A549 (cell line): Measurements from ENCODE around the gene GDF9. TPM values are rescaled to one million over a fixed set of nuclear protein-coding genes. Genes with fewer than 3 reads are reported as not detected.

Source experiments
- BCL3 ChIP-seq: fragments of >200 bp; sonication (Bioruptor Twin); formaldehyde crosslinking; IDR thresholded peaks from 3 replicates; pipeline ENCODE4 v1.6.1; 2016
- CHD4 ChIP-seq: fragments of 200-600 bp; sonication (generic); IDR thresholded peaks from 2 replicates; pipeline ENCODE4 v1.6.1; 2016; ENCODE audit warnings: antibody characterized with exemption, mild to moderate bottlenecking, borderline replicate concordance
- EHF ChIP-seq: fragments of 250-450 bp; sonication (Bioruptor Pico); IDR thresholded peaks from 2 replicates; pipeline ENCODE4 v1.5.0; 2020; ENCODE audit warnings: mild to moderate bottlenecking
- EHMT2 ChIP-seq: fragments of 200-600 bp; sonication (generic); IDR thresholded peaks from 2 replicates; pipeline ENCODE4 v1.6.1; 2016; ENCODE audit warnings: antibody characterized with exemption, low read depth, mild to moderate bottlenecking, moderate library complexity
- ELK1 ChIP-seq: fragments of 150-350 bp; IDR thresholded peaks from 2 replicates; pipeline ENCODE4 v1.6.1; 2014; ENCODE audit warnings: low read depth, mild to moderate bottlenecking, low read length
- EP300 ChIP-seq, 2 experiments: fragments of >200 bp; sonication (Bioruptor Twin); formaldehyde crosslinking; IDR thresholded peaks; 2 replicates in 1 of 2; 3 replicates in 1 of 2; pipeline ENCODE4 v1.6.1; 2016 to 2017
- ESRRA ChIP-seq: fragments of 150-350 bp; IDR thresholded peaks from 2 replicates; pipeline ENCODE4 v1.6.1; 2014; ENCODE audit warnings: mild to moderate bottlenecking, low read length, borderline replicate concordance
- HOXA7 ChIP-seq: fragments of 250-450 bp; sonication (Bioruptor Pico); IDR thresholded peaks from 2 replicates; pipeline ENCODE4 v1.5.0; 2020; ENCODE audit warnings: mild to moderate bottlenecking, moderate library complexity
- HOXB5 ChIP-seq: fragments of 250-450 bp; sonication (Bioruptor Pico); IDR thresholded peaks from 2 replicates; pipeline ENCODE4 v1.5.0; 2020; ENCODE audit warnings: mild to moderate bottlenecking, moderate library complexity
- KDM1A ChIP-seq: fragments of 200-600 bp; sonication (generic); IDR thresholded peaks from 2 replicates; pipeline ENCODE4 v1.6.1; 2016; ENCODE audit warnings: low read depth, mild to moderate bottlenecking
- MAFK ChIP-seq: fragments of 450-650 bp; IDR thresholded peaks from 2 replicates; pipeline ENCODE4 v1.6.1; 2014; ENCODE audit not compliant: partially characterized antibody
- NFE2L2 ChIP-seq: fragments of 150-350 bp; conservative IDR thresholded peaks from 2 replicates; pipeline ENCODE4 v1.6.1; 2014; ENCODE audit warnings: low read length
- NR3C1 ChIP-seq: fragments of >200 bp; sonication (Bioruptor Twin); formaldehyde crosslinking; IDR thresholded peaks from 3 replicates; pipeline ENCODE4 v1.6.1; 2017
- PBX3 ChIP-seq: IDR thresholded peaks from 2 replicates; pipeline ENCODE4 v1.6.1; 2012
- PHF8 ChIP-seq: fragments of 200-600 bp; sonication (generic); IDR thresholded peaks from 2 replicates; pipeline ENCODE4 v1.6.1; 2016; ENCODE audit warnings: low read depth, mild to moderate bottlenecking, antibody characterized with exemption, moderate library complexity, borderline replicate concordance
- POLR2A ChIP-seq: IDR thresholded peaks from 2 replicates; pipeline ENCODE4 v1.6.1; 2012; ENCODE audit warnings: mild to moderate bottlenecking, low read length
- RCOR1 ChIP-seq: fragments of 150-350 bp; IDR thresholded peaks from 2 replicates; pipeline ENCODE4 v1.6.1; 2014; ENCODE audit warnings: antibody characterized with exemption, low read length, low read depth
- REST ChIP-seq: fragments of 200-600 bp; sonication (generic); IDR thresholded peaks from 2 replicates; pipeline ENCODE4 v1.6.1; 2016; ENCODE audit warnings: antibody characterized with exemption, mild to moderate bottlenecking, moderate library complexity
- RFX5 ChIP-seq: fragments of 450-650 bp; IDR thresholded peaks from 2 replicates; pipeline ENCODE4 v1.7.1; 2014; ENCODE audit warnings: antibody characterized with exemption, mild to moderate bottlenecking, moderate library complexity
- SREBF2 ChIP-seq: fragments of 450-650 bp; IDR thresholded peaks from 2 replicates; pipeline ENCODE4 v1.6.1; 2014; ENCODE audit warnings: mild to moderate bottlenecking, moderate library complexity
- TP53 ChIP-seq: fragments of 250-450 bp; sonication (Bioruptor Pico); IDR thresholded peaks from 2 replicates; pipeline ENCODE4 v1.5.0; 2021; ENCODE audit warnings: mild to moderate bottlenecking, moderate library complexity
- USF2 ChIP-seq: fragments of 450-650 bp; IDR thresholded peaks from 2 replicates; pipeline ENCODE4 v1.6.1; 2014; ENCODE audit warnings: antibody characterized with exemption
- ZNF302 ChIP-seq: fragments of 250-450 bp; sonication (Bioruptor Pico); IDR thresholded peaks from 2 replicates; pipeline ENCODE4 v1.9.0; 2021; ENCODE audit warnings: inconsistent platforms, mild to moderate bottlenecking, moderate library complexity
- polyA plus RNA-seq, 4 experiments: library from polyadenylated mRNA; depleted of rRNA in 3 of 4; stranded (reverse); fragments of >200 nt; fragmentation: RNase III in 1 of 4; extraction: RNeasy Plus Mini Kit Qiagen cat#74134 plus additional on column Dnase treatment in 1 of 4; gene quantifications; 2 replicates in 3 of 4; 3 replicates in 1 of 4; pipeline ENCODE4 v1.2.3, GENCODE V29; 2011 to 2017

Gene GDF9
- polyA plus RNA-seq, 2 of the 4 experiments (the other 2 are of a cell fraction), result 0.49 to 0.85 TPM

GRCh38 chr5:132866342-132867045, at the start of gene GDF9, which contains the start of gene UQCRQ (continued):
- TF ChIP-seq ELK1 (no peak), NR3C1 (no peak), HOXB5 (CRISPR knock-in tag) (no peak), EHMT2 (no peak), SREBF2 (no peak), BCL3 (no peak; the same call in none of the 3 replicates), REST (no peak), NFE2L2 (no peak), PBX3 (peak; percentile 42; the same call in 1 of the 2 replicates), MAFK (no peak), EHF (CRISPR knock-in tag) (no peak), HOXA7 (CRISPR knock-in tag) (no peak), POLR2A (peak; percentile 94), RFX5 (no peak), EP300 (IDR thresholded peaks at IDR 0.05) (no peak), ZNF302 (CRISPR knock-in tag) (no peak), TP53 (no peak), CHD4 (no peak), PHF8 (peak; percentile 87; the same call in 1 of the 2 replicates), ESRRA (no peak), KDM1A (no peak), USF2 (peak; percentile 64; the same call in 1 of the 2 replicates), RCOR1 (no peak)
